GM23338 (cell line): ENCODE data around the gene CYP2A7. TPM values are rescaled to one million over a fixed set of nuclear protein-coding genes. Genes with fewer than 3 reads are reported as not detected.
"Not testable (repeated sequence)": the region's sequence is repeated elsewhere in the genome, so short reads cannot be mapped to it uniquely, and the experiment has no call there.

ENCODE experiments used
- ATAC-seq: fragments of 200-7000 bp; cut with Tn5 transposase; 3 replicates; pipeline ENCODE4 v1.9.1; 2020
- DNase-seq: peaks from one replicate; pipeline ENCODE4 v3.0.0-alpha.2; 2015; ENCODE audit warnings: low spot score
- H2AFZ ChIP-seq: fragments of 200-600 bp; sonication (generic); 2 replicates; pipeline ENCODE4 v1.8.0; 2016; ENCODE audit warnings: antibody characterized with exemption, mild to moderate bottlenecking, moderate library complexity
- H3F3A ChIP-seq: fragments of 200-600 bp; sonication (generic); replicated peaks from 2 replicates; pipeline ENCODE4 v1.8.0; 2017; ENCODE audit warnings: antibody characterized with exemption, mixed run types, low read depth
- H3K27ac ChIP-seq: fragments of 200-600 bp; sonication (generic); 2 replicates; pipeline ENCODE4 v1.6.1; 2016; ENCODE audit warnings: low read depth
- H3K27me3 ChIP-seq: fragments of 200-600 bp; sonication (generic); 2 replicates; pipeline ENCODE4 v1.8.0; 2016; ENCODE audit warnings: mild to moderate bottlenecking, mixed run types, moderate library complexity; ENCODE audit not compliant: insufficient read depth
- H3K36me3 ChIP-seq: fragments of 200-600 bp; sonication (generic); 2 replicates; pipeline ENCODE4 v1.8.0; 2016; ENCODE audit warnings: mild to moderate bottlenecking; ENCODE audit not compliant: insufficient read depth
- H3K4me1 ChIP-seq: fragments of 200-600 bp; sonication (generic); 2 replicates; pipeline ENCODE4 v1.8.0; 2016; ENCODE audit warnings: mild to moderate bottlenecking, moderate library complexity; ENCODE audit not compliant: insufficient read depth
- H3K4me2 ChIP-seq: fragments of 200-600 bp; sonication (generic); 2 replicates; pipeline ENCODE4 v1.7.1; 2017; ENCODE audit warnings: mixed run types
- H3K4me3 ChIP-seq: fragments of 200-600 bp; sonication (generic); 2 replicates; pipeline ENCODE4 v1.6.1; 2016; ENCODE audit warnings: mixed run types
- H3K79me2 ChIP-seq: fragments of 200-600 bp; sonication (generic); replicated peaks from 2 replicates; pipeline ENCODE4 v1.8.0; 2017; ENCODE audit warnings: mild to moderate bottlenecking; ENCODE audit not compliant: insufficient read depth
- H3K9me2 ChIP-seq: fragments of 200-600 bp; sonication (generic); 2 replicates; pipeline ENCODE4 v1.8.0; 2017; ENCODE audit not compliant: insufficient read depth
- H4K20me1 ChIP-seq: fragments of 200-600 bp; sonication (generic); replicated peaks from 2 replicates; pipeline ENCODE4 v1.8.0; 2017; ENCODE audit warnings: mild to moderate bottlenecking; ENCODE audit not compliant: insufficient read depth
- H3K27ac Mint-ChIP-seq: 2 replicates; pipeline ENCODE4 v1.8.0; 2020; ENCODE audit warnings: inconsistent platforms, mild to moderate bottlenecking, moderate library complexity, mixed read lengths
- H3K27me3 Mint-ChIP-seq: 3 replicates; pipeline ENCODE4 v1.8.0; 2022; ENCODE audit warnings: low read depth, mild to moderate bottlenecking, moderate library complexity, mixed read lengths, inconsistent platforms; ENCODE audit not compliant: insufficient read depth, poor library complexity
- H3K36me3 Mint-ChIP-seq: 3 replicates; pipeline ENCODE4 v1.8.0; 2021; ENCODE audit warnings: low read depth, mild to moderate bottlenecking, inconsistent platforms, moderate library complexity, mixed read lengths
- H3K4me1 Mint-ChIP-seq: 3 replicates; pipeline ENCODE4 v1.8.0; 2020; ENCODE audit warnings: mild to moderate bottlenecking, inconsistent platforms, mixed read lengths
- H3K4me3 Mint-ChIP-seq: 3 replicates; pipeline ENCODE4 v1.8.0; 2021; ENCODE audit warnings: moderate library complexity, mild to moderate bottlenecking, inconsistent platforms, mixed read lengths
- H3K9me3 Mint-ChIP-seq: 3 replicates; pipeline ENCODE4 v1.8.0; 2020; ENCODE audit warnings: moderate library complexity, mild to moderate bottlenecking, inconsistent platforms, mixed read lengths
- EZH2 ChIP-seq: fragments of 200-600 bp; sonication (generic); IDR thresholded peaks from one replicate; pipeline ENCODE4 v1.8.0; 2017; ENCODE audit warnings: antibody characterized with exemption, mild to moderate bottlenecking, low read depth; ENCODE audit not compliant: unreplicated experiment
- STAT1 ChIP-seq: IDR thresholded peaks from one replicate; pipeline ENCODE4 v1.6.1; 2016; ENCODE audit warnings: antibody characterized with exemption; ENCODE audit not compliant: unreplicated experiment
- polyA plus RNA-seq: library from polyadenylated mRNA; unstranded; fragments of >200 nt; fragmentation: Nextera tagmentation; extraction: Ambion mirVana; gene quantifications from 2 replicates; pipeline ENCODE4 v1.2.1, GENCODE V29; 2016
- total RNA-seq: library from RNA; depleted of rRNA; stranded (reverse); fragments of >200 nt; shearing (Covaris generic); gene quantifications from 2 replicates; pipeline ENCODE4 v1.2.3, GENCODE V29; 2014
- TF ChIP-seq, protein P1 (sequence below): IDR thresholded peaks from 2 replicates; pipeline ENCODE4 v1.6.1; 2016; ENCODE audit warnings: antibody characterized with exemption
- TF ChIP-seq, protein P2 (sequence below), 2 experiments: fragments of 200-600 bp in 1 of 2; sonication (generic) in 1 of 2; conservative IDR thresholded peaks; 2 replicates each; pipeline versions ENCODE4 v1.5.1 to v1.6.1; 2016 to 2017; ENCODE audit warnings: antibody characterized with exemption in 2 of 2, low read depth in 2 of 2, mild to moderate bottlenecking in 2 of 2, moderate library complexity in 1 of 2

The CYP2A7 gene
- total and polyA plus RNA-seq, 2 experiments from 2014 or later = not detected

DNA sequence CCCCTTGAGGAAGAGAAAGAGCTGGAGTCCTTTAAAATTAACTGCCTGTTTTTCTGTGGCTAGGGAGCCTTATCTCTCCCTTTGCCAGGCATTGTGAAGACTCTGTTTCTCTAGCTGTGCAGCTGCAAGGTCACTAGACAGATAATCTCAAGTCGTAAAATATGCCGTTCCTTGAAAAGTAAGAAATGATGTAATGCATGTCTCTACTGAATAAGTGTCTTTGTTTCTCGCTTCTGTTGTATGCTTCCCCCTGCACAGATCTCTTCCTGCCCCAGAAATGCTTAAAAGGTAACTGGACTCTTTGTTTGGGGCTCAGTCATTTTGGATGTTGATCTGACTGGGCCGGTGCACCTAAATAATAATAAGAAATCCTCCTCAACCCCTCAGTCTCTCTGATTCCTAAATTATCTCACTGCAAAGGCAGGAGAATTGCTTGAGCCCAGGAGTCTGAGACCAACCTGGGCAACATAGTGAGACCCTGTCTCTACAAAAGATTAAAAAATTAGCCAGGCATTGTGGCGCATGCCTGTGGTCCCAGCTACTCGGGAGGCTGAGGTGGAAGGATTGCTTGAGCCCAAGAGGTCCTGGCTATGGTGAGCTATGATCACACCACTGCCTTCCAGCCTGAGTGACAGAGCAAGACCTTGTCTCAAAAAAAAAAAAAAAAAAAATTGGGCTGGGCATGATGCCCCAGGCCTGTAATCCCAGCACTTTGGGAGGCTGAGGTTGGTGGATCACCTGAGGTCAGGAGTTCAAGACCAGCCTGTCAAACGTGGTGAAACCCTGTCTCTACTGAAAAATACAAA lies 48.1 kb downstream of the CYP2A7 start:
- not testable (repeated sequence) for H3K9me3 Mint-ChIP-seq, H3K27ac Mint-ChIP-seq, H3K4me3 ChIP-seq

GRCh38 chr19:40832431-40832790 lies 49.6 kb downstream of the CYP2A7 start:
- not testable (repeated sequence) for H3K4me3 Mint-ChIP-seq, ATAC-seq, H3F3A ChIP-seq, H4K20me1 ChIP-seq, H3K4me1 ChIP-seq, H3K27ac ChIP-seq, H3K79me2 ChIP-seq, H3K36me3 Mint-ChIP-seq, H3K27ac Mint-ChIP-seq, H3K9me3 Mint-ChIP-seq, H3K36me3 ChIP-seq, DNase-seq, H3K4me3 ChIP-seq, H3K27me3 Mint-ChIP-seq, H3K4me2 ChIP-seq, H2AFZ ChIP-seq, H3K9me2 ChIP-seq, H3K4me1 Mint-ChIP-seq, H3K27me3 ChIP-seq

More for the DNA sequence above, 48.1 kb downstream of the CYP2A7 start:
- not testable (repeated sequence) for H3K36me3 ChIP-seq, H3K79me2 ChIP-seq, H3K27me3 ChIP-seq, H3K4me2 ChIP-seq, H3K4me3 Mint-ChIP-seq, H3K4me1 ChIP-seq, H3K9me2 ChIP-seq, H3K27ac ChIP-seq, H3K27me3 Mint-ChIP-seq, H3K4me1 Mint-ChIP-seq, H3F3A ChIP-seq, ATAC-seq, H4K20me1 ChIP-seq, H2AFZ ChIP-seq, DNase-seq, H3K36me3 Mint-ChIP-seq

DNA sequence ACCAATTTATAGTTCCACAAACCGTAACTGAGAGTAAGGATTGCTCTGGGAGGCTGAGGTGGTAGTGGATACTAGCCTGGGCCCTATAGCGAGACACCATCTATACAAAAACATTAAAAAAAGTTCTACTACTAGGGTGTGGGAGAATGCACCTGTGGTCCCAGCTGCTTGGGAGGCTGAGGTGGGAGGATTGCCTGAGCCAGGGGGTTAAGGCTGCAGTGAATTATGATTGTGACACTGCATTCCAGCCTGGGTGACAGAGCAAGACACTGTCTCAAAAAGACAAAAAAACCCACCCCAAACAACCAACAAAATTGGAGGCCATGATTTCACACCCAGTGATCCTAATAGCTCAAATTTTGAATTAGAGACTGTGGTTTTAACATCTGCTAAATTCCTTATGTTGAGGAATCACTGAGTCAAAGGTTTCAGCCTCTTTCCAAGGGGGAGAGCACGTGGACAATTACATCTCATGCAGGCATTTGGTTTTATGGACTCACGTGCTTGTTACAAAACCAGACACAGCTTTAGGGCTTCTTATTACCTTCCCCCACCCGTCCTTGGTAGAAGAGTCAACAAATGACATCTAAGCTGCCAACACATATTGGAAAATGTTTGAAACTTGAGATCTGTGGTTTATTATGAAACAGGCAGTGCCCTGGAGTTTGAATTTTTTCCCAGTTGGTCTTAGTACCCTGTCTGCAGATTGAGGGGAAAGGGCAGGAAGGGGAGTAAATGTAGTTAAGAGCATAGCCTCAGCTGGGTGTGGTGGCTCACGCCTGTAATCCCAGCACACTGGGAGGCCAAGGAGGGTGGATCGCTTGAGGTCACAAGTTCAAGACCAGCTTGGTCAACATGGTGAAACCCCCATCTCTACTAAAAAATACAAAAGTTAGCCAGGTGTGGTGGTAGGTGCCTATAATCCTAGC lies 50.3 kb downstream of the CYP2A7 start:
- Histone ChIP-seq H3K4me3 (no peak overlapping the region), H3K79me2 (no peaks in the 10 kb centered on the region), H3K4me2 (no peak overlapping the region), H3K36me3 (no peaks in the 10 kb centered on the region), H3K4me1 (no peaks in the 10 kb centered on the region), H3K27me3 (no peaks in the 10 kb centered on the region), H4K20me1 (no peaks in the 10 kb centered on the region), H3F3A (no peaks in the 10 kb centered on the region), H2AFZ (no peak overlapping the region), H3K27ac (no peak overlapping the region), H3K9me2 (no peaks in the 10 kb centered on the region)
- H3K4me1 Mint-ChIP-seq = no peaks in the 10 kb centered on the region
- H3K9me3 Mint-ChIP-seq = no peaks in the 10 kb centered on the region; the same call in 2 of the 3 replicates
- peaks cover 7% of the 10 kb centered on the region for H3K27me3 Mint-ChIP-seq
- H3K4me3 Mint-ChIP-seq = no peak overlapping the region
- no peak overlapping the region for H3K27ac Mint-ChIP-seq
- ATAC-seq (no peak), DNase-seq (no peak)
- TF ChIP-seq, protein P1, sequence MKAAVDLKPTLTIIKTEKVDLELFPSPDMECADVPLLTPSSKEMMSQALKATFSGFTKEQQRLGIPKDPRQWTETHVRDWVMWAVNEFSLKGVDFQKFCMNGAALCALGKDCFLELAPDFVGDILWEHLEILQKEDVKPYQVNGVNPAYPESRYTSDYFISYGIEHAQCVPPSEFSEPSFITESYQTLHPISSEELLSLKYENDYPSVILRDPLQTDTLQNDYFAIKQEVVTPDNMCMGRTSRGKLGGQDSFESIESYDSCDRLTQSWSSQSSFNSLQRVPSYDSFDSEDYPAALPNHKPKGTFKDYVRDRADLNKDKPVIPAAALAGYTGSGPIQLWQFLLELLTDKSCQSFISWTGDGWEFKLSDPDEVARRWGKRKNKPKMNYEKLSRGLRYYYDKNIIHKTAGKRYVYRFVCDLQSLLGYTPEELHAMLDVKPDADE = no peak
- TF ChIP-seq STAT1 (no peak), EZH2 (no peak)
- TF ChIP-seq, protein P2, sequence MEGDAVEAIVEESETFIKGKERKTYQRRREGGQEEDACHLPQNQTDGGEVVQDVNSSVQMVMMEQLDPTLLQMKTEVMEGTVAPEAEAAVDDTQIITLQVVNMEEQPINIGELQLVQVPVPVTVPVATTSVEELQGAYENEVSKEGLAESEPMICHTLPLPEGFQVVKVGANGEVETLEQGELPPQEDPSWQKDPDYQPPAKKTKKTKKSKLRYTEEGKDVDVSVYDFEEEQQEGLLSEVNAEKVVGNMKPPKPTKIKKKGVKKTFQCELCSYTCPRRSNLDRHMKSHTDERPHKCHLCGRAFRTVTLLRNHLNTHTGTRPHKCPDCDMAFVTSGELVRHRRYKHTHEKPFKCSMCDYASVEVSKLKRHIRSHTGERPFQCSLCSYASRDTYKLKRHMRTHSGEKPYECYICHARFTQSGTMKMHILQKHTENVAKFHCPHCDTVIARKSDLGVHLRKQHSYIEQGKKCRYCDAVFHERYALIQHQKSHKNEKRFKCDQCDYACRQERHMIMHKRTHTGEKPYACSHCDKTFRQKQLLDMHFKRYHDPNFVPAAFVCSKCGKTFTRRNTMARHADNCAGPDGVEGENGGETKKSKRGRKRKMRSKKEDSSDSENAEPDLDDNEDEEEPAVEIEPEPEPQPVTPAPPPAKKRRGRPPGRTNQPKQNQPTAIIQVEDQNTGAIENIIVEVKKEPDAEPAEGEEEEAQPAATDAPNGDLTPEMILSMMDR (conservative IDR thresholded peaks at IDR 0.05; ENCODE audit: low read depth in 2 of 2) = no peak
- no peaks in the 10 kb centered on the region for H3K36me3 Mint-ChIP-seq

DNA sequence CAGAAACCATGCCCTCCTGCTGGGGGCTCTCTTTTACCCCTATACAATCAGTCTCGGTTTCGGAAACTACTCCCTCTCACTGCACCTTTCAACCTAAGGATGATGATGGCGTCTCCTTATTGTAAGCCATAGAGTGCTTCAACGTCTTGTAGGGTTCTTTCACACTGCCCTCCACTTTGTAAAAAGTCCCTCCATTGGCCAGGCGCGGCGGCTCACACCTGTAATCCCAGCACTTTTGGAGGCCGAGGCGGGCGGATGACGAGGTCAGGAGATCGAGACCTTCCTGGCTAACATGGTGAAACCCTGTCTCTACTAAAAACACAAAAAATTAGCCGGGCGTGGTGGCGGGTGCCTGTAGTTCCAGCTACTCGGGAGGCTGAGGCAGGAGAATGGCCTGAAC lies 51.3 kb downstream of the CYP2A7 start:
- not testable (repeated sequence) for DNase-seq, H3K4me3 Mint-ChIP-seq, H3K27me3 Mint-ChIP-seq, H3K4me3 ChIP-seq, H3K27ac ChIP-seq, H3K36me3 ChIP-seq, H3K27me3 ChIP-seq, H3K4me1 Mint-ChIP-seq, H3K9me3 Mint-ChIP-seq, H3K9me2 ChIP-seq, H3K4me2 ChIP-seq, H3K79me2 ChIP-seq, H2AFZ ChIP-seq, H3K36me3 Mint-ChIP-seq, H3F3A ChIP-seq, H3K27ac Mint-ChIP-seq, H3K4me1 ChIP-seq, ATAC-seq, H4K20me1 ChIP-seq
